GM18909 (cell line): ENCODE results near the gene SAMD5.
A peak's percentile ranks its signal among the peaks of the same experiment; 100 is the strongest.

Experiments
- ATAC-seq: cut with Tn5 transposase; IDR thresholded peaks from one replicate; pipeline ENCODE4 v1.9.1; 2021; ENCODE audit warnings: mild to moderate bottlenecking; ENCODE audit not compliant: unreplicated experiment, poor library complexity

The SAMD5 gene

DNA sequence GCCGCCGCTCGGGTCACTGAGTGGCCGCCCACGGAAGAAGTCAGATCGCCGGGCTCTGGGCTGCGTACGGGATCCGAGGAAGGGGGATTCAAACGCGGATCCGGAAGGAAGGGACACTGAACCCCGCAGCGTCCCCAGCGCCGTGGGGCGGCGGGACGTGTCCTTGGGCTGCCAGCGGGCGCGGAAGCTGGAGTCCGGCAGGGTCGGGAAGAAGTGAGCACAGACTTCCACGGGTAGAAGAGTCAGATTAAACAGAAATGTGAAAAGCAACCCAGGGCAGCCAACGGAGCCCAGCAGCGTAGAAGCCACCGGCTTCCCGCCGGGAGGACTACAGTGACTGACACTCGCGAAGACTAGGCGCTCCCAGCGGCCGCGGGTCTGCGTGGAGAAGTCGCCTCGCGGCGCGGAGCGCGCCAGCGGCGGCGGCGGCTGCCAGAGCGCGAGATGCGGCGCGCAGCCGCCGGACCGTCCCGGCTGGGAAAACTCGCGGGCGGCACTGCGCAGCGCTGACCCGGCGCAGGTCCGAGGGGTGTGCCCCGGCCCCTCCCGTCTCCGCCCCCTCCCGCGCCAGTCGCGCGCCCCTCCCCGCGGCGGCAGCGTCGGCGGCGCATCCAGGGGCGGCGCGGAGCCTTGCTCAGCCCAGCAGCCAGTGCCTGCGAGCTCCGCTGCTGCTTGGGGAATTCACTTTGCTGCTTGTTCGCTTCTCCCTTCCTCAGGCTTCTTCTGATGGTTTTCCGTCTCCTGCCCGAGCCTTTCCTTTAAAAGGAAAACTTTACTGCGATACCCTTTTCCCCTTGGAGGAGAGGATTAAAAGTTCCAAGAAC lies at the start of gene SAMD5:
Gene SAMD5, plus strand, starts transcription at position 649 of the 824 bp plus-strand sequence. CDS start 239 bp downstream, outside the sequence.
- peak; percentile 53 for ATAC-seq

DNA sequence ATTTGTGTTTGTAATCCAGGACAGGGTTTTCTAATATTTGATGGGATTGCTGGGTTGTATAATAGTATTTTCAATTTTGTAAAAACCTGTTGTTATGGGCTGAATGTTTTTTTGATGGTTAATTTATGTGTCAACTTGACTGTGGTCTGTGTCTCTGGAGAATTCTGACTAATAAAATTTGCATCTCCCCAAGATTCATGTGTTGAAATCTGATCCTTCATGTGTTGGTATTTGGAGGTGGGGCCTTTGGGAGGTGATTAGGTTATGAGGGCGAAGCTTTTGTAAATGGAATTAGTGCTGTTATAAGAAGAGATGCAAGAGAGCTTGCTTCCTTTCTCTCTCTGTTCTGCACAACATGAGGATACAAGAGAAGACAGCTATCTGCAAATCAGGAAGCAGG lies 48.7 kb upstream of the SAMD5 start:
- no peak for ATAC-seq

DNA sequence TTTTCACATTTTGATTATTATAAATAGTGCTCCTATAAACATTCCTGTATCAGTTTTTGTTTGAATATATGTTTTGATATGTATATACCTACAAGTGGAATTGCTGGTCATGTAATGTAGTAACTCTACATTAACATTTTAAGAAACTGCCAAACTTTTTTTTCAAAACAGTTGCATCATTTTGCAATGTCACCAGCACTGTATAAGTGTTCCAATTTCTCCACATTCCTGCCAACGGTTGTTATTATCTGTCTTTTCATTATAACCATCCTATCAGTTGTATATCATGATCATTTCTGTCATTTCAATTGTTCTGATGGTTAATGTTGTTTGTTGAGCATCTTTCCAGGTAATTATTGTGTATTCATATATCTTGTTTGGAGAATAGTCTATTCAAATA lies 44.8 kb upstream of the SAMD5 start:
- no peak for ATAC-seq

DNA sequence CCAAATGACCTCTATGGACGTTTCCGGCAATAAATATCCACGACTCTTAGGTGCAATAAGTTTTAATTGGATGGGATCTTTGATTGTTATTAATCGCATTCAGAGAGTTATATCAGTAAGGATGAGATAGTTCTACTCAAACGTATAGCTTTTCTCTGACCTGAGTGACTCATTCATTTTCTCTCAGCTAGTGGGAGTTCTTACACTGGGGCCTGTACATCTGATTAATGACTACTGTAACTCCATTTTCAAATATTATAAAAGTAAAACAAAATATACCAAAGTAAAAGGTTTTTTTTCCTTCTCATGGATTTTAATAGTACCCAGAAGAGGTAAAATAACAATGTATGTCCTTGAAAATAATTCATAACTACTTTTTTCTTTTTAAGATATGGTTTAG lies 41.1 kb upstream of the SAMD5 start:
- ATAC-seq = no peak

DNA sequence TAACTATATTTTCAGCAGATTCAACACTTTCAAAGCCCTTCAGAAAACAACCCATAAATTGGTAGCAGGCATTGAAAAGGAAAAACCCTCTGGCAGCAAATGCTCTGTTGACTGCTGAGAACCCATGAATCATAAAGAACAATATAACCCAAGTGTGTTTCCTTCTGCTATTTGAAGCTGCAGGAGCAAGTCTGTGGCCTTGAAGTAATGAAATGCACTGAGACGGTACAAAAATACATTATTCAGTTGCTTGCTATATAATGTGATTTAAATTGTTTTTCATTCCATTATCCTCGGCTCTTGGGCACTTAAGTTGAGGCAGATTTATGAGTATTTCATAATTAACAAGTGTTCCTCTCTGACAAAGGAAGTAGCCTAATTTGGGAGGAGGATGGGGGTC lies 40.6 kb upstream of the SAMD5 start:
- ATAC-seq = no peak

DNA sequence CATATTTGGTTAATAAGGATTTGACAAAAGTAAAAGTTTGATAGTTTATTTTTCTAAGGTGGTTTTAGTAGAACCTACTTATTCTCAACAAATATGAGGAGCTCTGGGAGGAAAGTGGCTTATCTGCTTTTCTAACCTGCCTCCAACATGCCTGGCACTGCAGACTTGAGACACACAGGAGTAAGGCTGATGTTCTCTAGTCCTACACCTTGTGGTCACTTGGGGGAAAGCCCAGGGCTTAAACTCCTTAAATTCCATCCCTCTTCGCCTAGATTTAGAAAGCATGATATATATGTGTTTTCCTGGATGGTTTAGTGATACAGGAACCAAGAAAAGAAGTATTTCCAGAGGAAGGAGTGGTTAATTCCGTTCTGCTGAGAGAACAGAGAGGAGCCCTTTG lies 39.9 kb upstream of the SAMD5 start:
- ATAC-seq = no peak

DNA sequence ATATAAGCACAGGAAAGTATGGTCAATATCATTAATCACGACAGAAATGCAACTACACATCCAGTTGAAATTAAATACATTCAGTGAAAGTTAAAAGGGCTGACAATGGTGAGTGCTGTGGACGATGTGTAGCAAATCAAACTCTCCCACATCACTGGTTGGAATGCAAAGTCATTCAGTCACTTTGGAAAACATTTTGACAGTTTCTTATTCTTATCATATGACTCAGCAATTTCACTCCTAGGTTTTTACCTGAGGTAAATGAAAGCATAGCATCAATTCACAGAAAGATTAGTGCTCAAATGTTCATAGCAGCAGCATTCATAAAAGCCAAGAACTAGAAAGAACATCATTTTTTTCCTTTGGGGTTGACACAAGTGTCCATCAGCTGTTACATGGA lies 28.6 kb upstream of the SAMD5 start:
- ATAC-seq = no peak

DNA sequence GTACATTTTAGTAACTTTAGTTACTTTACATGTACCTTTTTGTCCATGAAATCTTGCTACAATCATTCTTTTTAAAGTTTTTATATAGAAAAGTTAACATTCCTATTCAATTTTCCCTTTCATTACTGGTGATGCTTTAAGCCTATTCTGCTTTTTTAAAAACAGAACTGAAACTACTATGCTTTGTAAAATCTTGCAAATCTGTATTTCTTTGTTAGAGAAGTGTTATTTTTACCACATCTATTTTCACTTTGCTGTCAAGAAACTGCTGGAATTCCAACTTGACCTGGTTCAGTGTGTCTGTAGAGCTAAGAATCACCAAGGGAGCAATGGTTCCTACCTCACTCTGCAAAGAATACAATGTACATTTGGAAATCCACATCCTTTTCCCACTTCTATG lies 21.8 kb upstream of the SAMD5 start:
- no peak for ATAC-seq

DNA sequence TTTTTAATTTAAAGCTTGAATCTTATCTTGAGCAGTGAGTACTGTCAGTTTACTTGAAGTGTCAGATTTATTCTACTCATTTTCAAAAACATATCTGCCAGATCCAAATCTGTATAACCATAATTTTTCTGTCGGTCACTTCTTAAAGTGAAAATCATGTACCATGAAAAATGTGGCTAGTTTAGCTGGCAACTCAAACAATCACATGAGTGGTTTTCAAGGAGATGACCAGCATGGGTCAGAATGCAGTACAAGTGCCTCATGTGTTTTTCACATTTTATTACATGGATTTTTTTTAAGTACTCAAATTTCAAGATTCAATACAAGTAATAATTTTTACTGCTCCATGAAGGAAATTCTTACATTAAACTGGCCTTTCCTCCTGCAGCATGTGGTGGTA lies 11.0 kb upstream of the SAMD5 start:
- no peak for ATAC-seq

DNA sequence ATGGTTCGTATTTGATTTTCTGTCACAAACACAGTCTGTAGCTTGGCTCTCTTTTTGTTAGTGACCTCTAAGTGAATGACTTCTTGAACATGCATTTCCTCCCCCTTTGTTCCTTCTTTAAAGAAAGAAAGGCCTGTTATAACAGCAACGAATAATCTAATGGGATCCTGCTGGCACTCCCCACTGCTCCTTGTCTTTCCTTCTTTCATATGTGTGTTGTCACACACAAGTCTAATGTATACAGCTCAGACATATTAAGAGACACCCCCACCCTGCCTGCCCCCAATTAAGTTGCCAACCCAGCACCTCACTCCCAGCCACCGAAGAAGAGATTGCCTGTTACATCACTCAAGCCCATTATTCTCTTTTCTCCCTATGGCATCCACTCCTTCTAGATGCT lies 4.9 kb upstream of the SAMD5 start:
- no peak for ATAC-seq

DNA sequence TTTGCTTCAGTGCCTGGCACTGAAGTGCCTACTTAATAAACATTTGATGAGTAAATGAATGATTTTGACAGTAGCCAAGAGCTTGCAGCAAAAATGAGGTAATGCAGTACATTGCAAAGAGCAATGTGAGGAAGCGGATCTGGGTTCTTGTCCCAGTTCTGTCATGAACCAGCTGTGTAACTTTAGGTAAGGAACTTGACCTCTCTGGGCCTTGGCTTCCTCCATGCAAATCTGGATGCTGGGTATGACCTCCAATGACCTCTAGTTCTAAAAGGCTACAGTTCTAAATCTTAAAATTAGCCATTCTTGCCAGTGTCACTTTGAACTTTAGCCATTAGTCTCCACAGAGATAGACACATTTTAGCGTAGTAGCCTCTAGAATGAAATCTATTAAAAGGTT lies 3.6 kb upstream of the SAMD5 start:
- ATAC-seq = no peak

DNA sequence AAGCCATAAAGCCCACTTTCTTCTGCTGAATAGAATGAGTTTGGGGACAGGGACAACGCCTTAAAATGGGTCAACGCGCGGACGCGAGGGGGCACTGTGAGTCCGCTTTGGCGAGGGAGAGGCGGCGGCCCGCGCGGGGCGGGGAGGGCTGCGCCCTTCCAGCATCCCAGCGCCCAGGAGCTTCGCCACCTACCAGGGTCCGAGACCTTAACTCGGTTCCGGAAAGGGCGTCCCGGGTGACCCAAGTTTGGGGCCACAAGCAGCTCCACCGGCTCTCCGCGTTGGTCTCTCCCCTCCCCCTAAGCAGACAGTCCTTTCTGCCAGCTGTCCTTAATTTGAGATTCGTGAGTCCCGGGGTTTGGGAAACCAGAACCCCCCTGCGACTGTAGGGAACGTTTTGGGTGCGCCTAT lies 1.8 kb upstream of the SAMD5 start:
- peak; percentile 44 for ATAC-seq

DNA sequence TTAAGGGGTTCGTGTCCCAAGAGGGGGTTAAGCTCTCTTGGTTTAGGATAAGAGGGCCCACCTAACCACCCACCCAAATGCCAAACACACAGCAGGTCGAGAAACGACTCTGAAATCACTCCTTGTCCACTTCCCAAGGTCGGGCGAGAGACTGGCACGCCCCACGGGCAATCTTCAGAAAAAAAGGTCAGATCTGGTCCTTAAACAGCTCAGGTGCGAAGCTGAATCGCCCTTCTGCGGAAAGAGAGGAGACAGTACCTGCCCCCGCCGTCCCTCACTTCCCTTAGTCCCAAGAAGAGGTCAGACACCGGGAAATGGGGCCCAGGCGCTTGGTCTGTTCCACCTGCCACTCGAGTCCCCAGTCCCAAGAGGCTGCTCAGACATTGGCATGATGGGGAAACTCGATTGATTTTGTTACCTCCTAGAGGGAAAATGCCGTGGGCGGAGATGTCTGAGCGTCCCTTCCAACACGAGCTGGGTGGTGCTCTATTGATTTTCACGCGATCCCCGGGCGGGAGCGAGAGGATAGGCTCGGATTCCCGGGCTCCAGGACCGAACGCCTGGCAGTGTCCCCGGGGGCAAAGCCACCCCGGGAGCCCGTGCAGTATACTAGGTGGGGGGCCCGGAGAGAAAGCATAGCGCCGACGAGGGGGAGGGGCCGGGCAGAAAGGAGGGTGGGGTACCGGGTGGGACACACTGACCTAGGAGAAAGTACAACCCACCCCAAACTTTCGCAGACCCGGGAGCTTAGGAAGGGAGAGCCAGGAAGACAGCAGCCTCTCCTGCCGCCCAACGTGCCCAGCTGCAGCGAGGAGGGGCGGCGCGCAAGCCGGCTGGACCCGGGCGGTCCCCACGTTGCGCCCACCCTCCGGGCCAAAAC lies 1.1 kb upstream of the SAMD5 start:
- ATAC-seq = no peak

DNA sequence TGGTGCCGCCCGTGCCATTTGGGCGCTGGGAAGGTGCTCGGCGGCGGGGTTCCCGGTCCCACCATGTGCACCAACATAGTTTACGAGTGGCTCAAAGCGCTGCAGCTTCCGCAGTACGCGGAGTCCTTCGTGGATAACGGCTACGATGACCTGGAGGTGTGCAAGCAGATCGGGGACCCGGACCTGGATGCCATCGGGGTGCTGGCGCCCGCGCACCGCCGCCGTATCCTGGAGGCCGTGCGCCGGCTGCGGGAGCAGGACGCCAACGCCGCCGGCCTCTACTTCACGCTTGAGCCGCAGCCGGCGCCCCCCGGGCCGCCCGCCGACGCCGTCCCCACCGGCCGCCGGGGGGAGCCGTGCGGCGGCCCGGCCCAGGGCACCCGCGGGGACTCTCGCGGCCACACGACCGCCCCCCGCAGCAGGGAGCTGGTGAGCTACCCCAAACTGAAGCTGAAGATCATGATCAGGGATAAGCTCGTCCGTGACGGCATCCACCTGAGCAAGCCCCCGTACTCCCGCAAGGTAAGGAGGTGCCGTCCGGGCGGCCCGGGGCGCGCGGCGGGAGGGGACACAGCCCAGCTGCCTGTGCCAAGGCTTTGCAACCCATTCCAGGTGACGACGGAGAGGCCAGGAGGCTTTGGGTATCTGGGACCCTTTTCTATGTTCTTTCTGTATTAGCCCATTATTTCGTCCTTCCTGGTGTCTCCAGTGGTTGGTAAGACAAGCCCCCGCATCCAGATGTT lies 547 bp downstream of the SAMD5 start:
- ATAC-seq = peak; percentile 16

DNA sequence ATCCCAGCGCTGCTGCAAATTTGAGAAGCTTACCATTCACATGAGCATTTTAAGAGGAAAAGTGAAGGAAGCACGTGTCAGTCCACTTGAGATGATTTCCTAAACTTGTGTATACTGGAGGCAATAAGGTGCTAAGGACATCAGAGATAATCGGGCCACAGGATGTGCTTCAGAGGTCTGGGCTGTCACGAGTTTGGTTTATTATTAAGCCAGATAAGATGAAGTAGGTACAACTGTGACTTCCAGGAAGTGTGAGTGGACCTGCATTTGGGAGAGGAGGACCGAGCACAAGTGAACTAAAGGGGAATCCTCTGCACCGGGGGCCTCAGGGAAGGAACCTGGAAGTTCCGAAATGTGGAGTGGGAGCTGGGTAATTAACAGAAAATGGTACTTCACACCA lies 1.4 kb downstream of the SAMD5 start:
- peak; percentile 64 for ATAC-seq

DNA sequence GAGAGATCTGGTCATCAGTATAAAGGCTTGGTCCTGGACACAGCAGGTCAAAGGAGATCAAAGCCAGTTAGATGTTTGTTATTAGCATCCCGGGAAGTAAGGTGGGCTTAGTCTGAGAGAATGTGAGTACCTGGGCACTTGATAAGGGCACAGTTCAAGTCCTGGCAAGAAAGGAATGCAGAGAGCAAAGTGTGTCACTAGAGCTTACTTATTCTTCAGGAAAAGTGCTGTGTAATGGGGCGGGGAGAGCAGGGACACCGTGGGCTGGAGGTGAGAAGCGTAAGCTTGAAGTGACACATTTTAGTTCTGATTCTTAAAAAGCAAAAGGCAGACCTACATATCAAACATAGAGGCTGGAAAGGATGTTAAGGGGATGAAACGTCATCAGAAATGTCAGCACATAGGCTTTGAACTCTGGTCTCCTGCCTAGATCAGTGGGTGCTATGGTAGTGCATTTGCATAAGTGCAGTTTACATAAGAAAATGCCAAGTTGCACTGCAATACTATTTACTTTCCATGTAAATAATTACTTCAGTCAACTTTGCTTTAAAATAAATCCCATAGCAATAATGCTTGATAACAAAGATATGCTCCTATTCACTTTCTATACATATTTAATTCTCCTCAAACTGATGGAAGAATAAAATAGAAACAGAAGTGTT lies 2.6 kb downstream of the SAMD5 start:
- no peak for ATAC-seq

DNA sequence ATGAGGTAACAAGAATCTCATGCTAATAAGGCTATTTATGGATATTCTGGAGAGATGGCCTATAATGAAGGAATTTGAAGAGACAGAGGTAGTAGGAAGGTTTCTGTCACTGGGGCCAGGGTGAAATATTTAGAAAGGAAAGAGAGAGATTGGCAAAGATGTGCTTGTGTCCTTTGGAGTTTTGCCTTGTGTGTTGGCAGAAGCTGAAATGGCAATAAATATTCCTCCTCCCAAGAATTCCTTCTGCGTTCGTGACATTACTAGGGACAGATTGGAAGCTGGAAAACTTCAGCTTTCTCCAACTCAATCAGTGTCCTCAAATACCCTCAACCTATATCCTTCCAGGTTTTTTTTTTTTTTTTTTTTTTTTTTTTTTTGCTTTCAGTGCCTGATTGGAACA lies 6.3 kb downstream of the SAMD5 start:
- ATAC-seq = no peak

DNA sequence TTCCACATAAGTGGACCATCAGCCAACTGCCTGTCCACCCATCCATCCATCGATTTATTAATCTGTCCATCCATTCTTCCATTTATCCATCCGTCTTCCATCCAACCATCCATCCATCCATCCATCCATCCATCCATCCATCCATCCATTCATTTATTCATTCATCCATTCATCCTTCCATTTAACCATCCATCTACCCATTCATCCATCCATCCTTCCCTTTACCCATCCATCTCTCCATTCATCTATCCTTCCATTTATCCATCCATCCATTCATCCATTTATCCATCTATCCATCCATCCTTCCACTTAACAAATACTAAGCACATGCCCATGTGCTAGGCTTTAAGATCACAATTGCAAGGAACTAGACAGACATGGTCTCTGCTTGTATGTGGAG lies 6.8 kb downstream of the SAMD5 start:
- ATAC-seq = no peak

DNA sequence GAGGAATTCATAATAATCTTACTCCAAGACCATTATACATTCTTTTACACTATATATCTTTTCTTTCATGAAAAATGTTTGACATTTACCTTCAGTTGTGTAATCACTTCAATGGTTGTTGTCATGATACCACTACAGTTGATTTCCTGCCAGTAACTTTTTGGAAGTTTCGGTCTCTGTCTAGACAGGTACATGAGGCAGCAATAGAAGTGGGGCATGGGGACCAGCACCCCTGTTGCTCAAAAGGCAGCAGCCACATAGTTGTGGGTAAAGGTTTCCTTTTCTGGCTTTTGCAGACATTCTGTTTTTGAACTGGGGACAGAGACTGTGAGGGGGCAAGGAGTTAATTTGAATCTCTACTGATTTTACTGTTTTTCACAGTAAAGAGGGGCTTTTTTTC lies 14.1 kb downstream of the SAMD5 start:
- ATAC-seq = no peak

DNA sequence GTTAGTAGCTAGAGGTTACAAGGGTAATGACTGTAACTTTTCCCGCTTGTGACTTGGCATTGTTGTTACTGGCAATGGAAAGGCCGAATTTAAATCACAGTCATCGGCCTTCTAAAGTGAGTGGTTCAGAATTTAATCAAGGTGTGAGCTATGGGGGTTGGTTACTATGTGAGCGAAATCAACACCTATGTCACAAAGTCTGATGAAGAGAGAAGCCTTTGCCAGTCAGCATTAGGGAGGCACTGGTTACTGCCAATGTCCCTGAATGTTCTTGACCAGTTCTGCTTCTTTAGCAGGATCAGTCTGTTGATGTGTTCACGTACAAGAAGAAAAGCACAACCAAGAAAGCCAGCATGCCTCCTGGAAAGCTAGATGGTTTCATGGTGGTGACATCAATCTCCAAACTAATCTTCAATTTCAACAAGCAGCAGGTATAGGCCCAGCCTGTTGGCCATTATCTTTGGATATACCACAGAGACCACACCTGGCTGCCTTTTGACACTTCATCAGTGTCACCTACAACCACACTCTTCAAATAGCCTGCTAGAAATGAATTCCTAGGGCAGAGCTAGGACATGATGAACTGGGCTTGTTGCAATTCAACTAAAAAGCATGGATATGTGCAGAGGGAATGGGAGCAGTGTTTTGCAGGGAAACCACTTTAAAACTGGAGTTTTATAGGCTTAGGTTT lies 17.2 kb downstream of the SAMD5 start:
- no peak for ATAC-seq
